H1 (cell line): ENCODE data around the gene ICE1. TPM values are rescaled to one million over a fixed set of nuclear protein-coding genes. Genes with fewer than 3 reads are reported as not detected.
"Not testable (repeated sequence)": the region's sequence is repeated elsewhere in the genome, so short reads cannot be mapped to it uniquely, and the experiment has no call there.

ENCODE experiments used
- CTCF ChIA-PET: fragments of 300-600 bp; sonication (Branson Sonifier 250); formaldehyde crosslinking; loops from one replicate; lab custom pipeline; 2021; ENCODE audit not compliant: partially characterized antibody; lab: Charles Lee
- POLR2A ChIA-PET: fragments of 300-600 bp; sonication (Branson Sonifier 250); formaldehyde crosslinking; loops from one replicate; lab custom pipeline; 2021; ENCODE audit warnings: inconsistent platforms; ENCODE audit not compliant: partially characterized antibody; lab: Charles Lee
- DNase-seq, 2 experiments: peaks; one replicate each; pipeline versions ENCODE4 v3.0.0 to v3.0.0-alpha.2; 2010 to 2022; ENCODE audit warnings: low spot score in 2 of 2, low read depth in 1 of 2, mixed read lengths in 1 of 2
- FAIRE-seq: peaks from 2 replicates; lab custom pipeline; 2011; peaks lifted over from hg19 to GRCh38; lab: Jason Lieb, UNC
- H2AFZ ChIP-seq: 2 replicates; pipeline ENCODE4 v1.8.1; 2012; ENCODE audit warnings: low read length, inconsistent platforms
- H2AK5ac ChIP-seq: 2 replicates; pipeline ENCODE4 v1.6.1; 2013; ENCODE audit warnings: low read depth, low read length
- H2BK120ac ChIP-seq: replicated peaks from 2 replicates; pipeline ENCODE3; 2013; ENCODE audit warnings: low read depth, low read length, inconsistent platforms
- H2BK12ac ChIP-seq: 2 replicates; pipeline ENCODE4 v1.6.1; 2013; ENCODE audit warnings: low read depth, low read length
- H2BK15ac ChIP-seq: 2 replicates; pipeline ENCODE4 v1.6.1; 2013; ENCODE audit warnings: low read length
- H2BK20ac ChIP-seq: 2 replicates; pipeline ENCODE4 v1.6.1; 2013; ENCODE audit warnings: low read length
- H2BK5ac ChIP-seq: 2 replicates; pipeline ENCODE4 v1.6.1; 2013; ENCODE audit warnings: low read depth, low read length
- H3K14ac ChIP-seq: 2 replicates; pipeline ENCODE4 v1.6.1; 2013; ENCODE audit warnings: inconsistent platforms; ENCODE audit not compliant: insufficient read length
- H3K18ac ChIP-seq: 2 replicates; pipeline ENCODE4 v1.6.1; 2013; ENCODE audit warnings: low read length; ENCODE audit errors: extremely low read depth
- H3K23ac ChIP-seq: 2 replicates; pipeline ENCODE4 v1.6.1; 2013; ENCODE audit warnings: inconsistent platforms; ENCODE audit not compliant: insufficient read length
- H3K23me2 ChIP-seq: 2 replicates; pipeline ENCODE4 v1.6.1; 2013; ENCODE audit warnings: low read depth, low read length
- H3K27ac ChIP-seq: 2 replicates; pipeline ENCODE4 v1.6.1; 2011; ENCODE audit warnings: low read depth, low read length, inconsistent platforms
- H3K27me3 ChIP-seq, 4 experiments: replicated peaks in 1 of 4; 1 replicate in 1 of 4; 2 replicates in 3 of 4; pipeline versions ENCODE4 v1.6.1 to v1.8.1; 2011 to 2013; ENCODE audit warnings: low read length in 3 of 4, mild to moderate bottlenecking in 3 of 4, inconsistent platforms in 2 of 4, mixed read lengths in 2 of 4, moderate library complexity in 1 of 4; ENCODE audit not compliant: control insufficient read depth in 3 of 4, insufficient read depth in 3 of 4; ENCODE audit errors: extremely low read depth in 1 of 4
- H3K36me3 ChIP-seq, 4 experiments: 2 replicates each; pipeline versions ENCODE4 v1.6.1 to v1.8.1; 2011 to 2013; ENCODE audit warnings: mild to moderate bottlenecking in 4 of 4, low read length in 3 of 4, moderate library complexity in 2 of 4, control low read depth in 1 of 4, inconsistent platforms in 1 of 4; ENCODE audit not compliant: insufficient read depth in 4 of 4, control insufficient read depth in 2 of 4
- H3K4ac ChIP-seq: replicated peaks from 2 replicates; pipeline ENCODE3; 2013; ENCODE audit warnings: low read length, low read depth, mixed read lengths, inconsistent platforms; ENCODE audit not compliant: insufficient read length
- H3K4me1 ChIP-seq, 4 experiments: replicated peaks in 1 of 4; 1 replicate in 1 of 4; 2 replicates in 3 of 4; pipeline versions ENCODE4 v1.6.1 to v1.8.1; 2011 to 2013; ENCODE audit warnings: low read length in 3 of 4, inconsistent platforms in 2 of 4, mixed read lengths in 1 of 4; ENCODE audit not compliant: insufficient read depth in 4 of 4, control insufficient read depth in 3 of 4
- H3K4me2 ChIP-seq, 2 experiments: 2 replicates each; pipeline versions ENCODE4 v1.6.1 to v1.8.1; 2011 to 2013; ENCODE audit warnings: low read depth in 2 of 2, low read length in 2 of 2, control low read depth in 1 of 2, inconsistent platforms in 1 of 2, mild to moderate bottlenecking in 1 of 2; ENCODE audit not compliant: insufficient read depth in 1 of 2
- H3K4me3 ChIP-seq, 4 experiments: fragments of 200-600, 300-600 bp in 1 of 4; sonication (generic), shearing (Covaris generic), sonication (Bioruptor Twin) in 1 of 4; 2 replicates each; pipeline versions ENCODE4 v1.5.1 to v1.8.1; 2011 to 2016; ENCODE audit warnings: low read length in 4 of 4, low read depth in 3 of 4, control low read depth in 2 of 4, inconsistent platforms in 2 of 4, mild to moderate bottlenecking in 2 of 4, mixed read lengths in 1 of 4, moderate library complexity in 1 of 4; ENCODE audit not compliant: insufficient read depth in 2 of 4; ENCODE audit errors: extremely low read depth in 1 of 4
- H3K56ac ChIP-seq: replicated peaks from 2 replicates; pipeline ENCODE3; 2013; ENCODE audit warnings: low read depth, mild to moderate bottlenecking, mixed read lengths, low read length, inconsistent platforms; ENCODE audit not compliant: insufficient read length
- H3K79me1 ChIP-seq: 2 replicates; pipeline ENCODE4 v1.6.1; 2013; ENCODE audit warnings: low read depth, low read length, control low read depth
- H3K79me2 ChIP-seq, 2 experiments: 2 replicates each; pipeline versions ENCODE4 v1.6.1 to v1.8.1; 2012 to 2013; ENCODE audit warnings: low read length in 2 of 2, mild to moderate bottlenecking in 2 of 2, inconsistent platforms in 1 of 2; ENCODE audit not compliant: insufficient read depth in 2 of 2, control insufficient read depth in 1 of 2
- H3K9ac ChIP-seq, 4 experiments: replicated peaks in 1 of 4; 1 replicate in 1 of 4; 2 replicates in 3 of 4; pipeline versions ENCODE4 v1.6.1 to v1.8.1; 2011 to 2013; ENCODE audit warnings: low read depth in 3 of 4, low read length in 3 of 4, control low read depth in 2 of 4, mild to moderate bottlenecking in 2 of 4, moderate library complexity in 2 of 4, inconsistent platforms in 1 of 4; ENCODE audit errors: extremely low read depth in 1 of 4
- H3K9me3 ChIP-seq, 2 experiments: 2 replicates each; pipeline versions ENCODE4 v1.6.1 to v1.8.1; 2012 to 2013; ENCODE audit warnings: mild to moderate bottlenecking in 2 of 2, moderate library complexity in 2 of 2, control low read depth in 1 of 2, inconsistent platforms in 1 of 2, low read depth in 1 of 2, low read length in 1 of 2, mixed read lengths in 1 of 2; ENCODE audit not compliant: insufficient read depth in 2 of 2
- H4K20me1 ChIP-seq, 2 experiments: replicated peaks in 1 of 2; 2 replicates each; pipeline versions ENCODE3 to v1.8.1; 2011 to 2013; ENCODE audit warnings: inconsistent platforms in 2 of 2, low read length in 2 of 2, mild to moderate bottlenecking in 1 of 2; ENCODE audit not compliant: insufficient read depth in 2 of 2, control insufficient read depth in 1 of 2
- H4K5ac ChIP-seq: 2 replicates; pipeline ENCODE4 v1.6.1; 2013; ENCODE audit warnings: low read length, low read depth, mixed read lengths, inconsistent platforms; ENCODE audit not compliant: insufficient read length
- H4K8ac ChIP-seq: 2 replicates; pipeline ENCODE4 v1.8.0; 2013; ENCODE audit warnings: mild to moderate bottlenecking, moderate library complexity, low read length, inconsistent platforms; ENCODE audit not compliant: insufficient read depth; ENCODE audit errors: extremely low read depth
- H4K91ac ChIP-seq: replicated peaks from 2 replicates; pipeline ENCODE3; 2013; ENCODE audit warnings: low read length, mixed read lengths, inconsistent platforms; ENCODE audit not compliant: insufficient read length
- WGBS, 2 experiments: shearing (Covaris generic) in 1 of 2; methylation state at CpG; one replicate each; pipeline versions ENCODE4 v1.1.6 to v1.1.7; 2013 to 2015; ENCODE audit warnings: low lambda C conversion rate in 2 of 2, mixed read lengths in 2 of 2, inconsistent platforms in 1 of 2, low coverage in 1 of 2, missing lambda C conversion rate in 1 of 2; ENCODE audit not compliant: insufficient replicate concordance in 2 of 2, insufficient coverage in 1 of 2, insufficient read length in 1 of 2; ENCODE audit errors: extremely low coverage in 1 of 2, missing lambda C conversion rate in 1 of 2; 5-methylcytosine and 5-hydroxymethylcytosine counted together
- polyA plus RNA-seq, 7 experiments: library from polyadenylated mRNA; depleted of rRNA in 3 of 7; stranded (reverse) in 5 of 7; unstranded in 2 of 7; fragments of >200 nt in 5 of 7; fragments of 200-250 nt in 2 of 7; gene quantifications; 1 replicate in 5 of 7; 2 replicates in 1 of 7; 4 replicates in 1 of 7; pipeline versions ENCODE4 v1.2.1 to v1.2.3, GENCODE V29; 2011 to 2013; ENCODE audit warnings: missing spikeins in 2 of 7, mixed read lengths in 2 of 7
- total RNA-seq: library from RNA; stranded (reverse); fragmentation: NEBNext Ultra II Directional; extraction: Animal tissue kit (Norgen Biotek cat#: 25700); gene quantifications from 2 replicates; pipeline ENCODE4 v1.2.1, GENCODE V29; 2021

ICE1 gene
- total and polyA plus RNA-seq, 2 of the 8 experiments (the other 6 are each of a cell fraction or from before 2014, with no cell fraction given), result 11.8 to 53.9 TPM

GRCh38 chr5:5392504-5392903 is 30.0 kb upstream of the ICE1 start:
- H3K27me3 ChIP-seq, H3K4me3 ChIP-seq, H2BK120ac ChIP-seq, H4K20me1 ChIP-seq, H3K9me3 ChIP-seq, H3K79me1 ChIP-seq, H2BK5ac ChIP-seq, H3K27ac ChIP-seq, H3K4me1 ChIP-seq, H4K5ac ChIP-seq, H2AFZ ChIP-seq, H3K79me2 ChIP-seq, POLR2A ChIA-PET, H2BK15ac ChIP-seq, H3K18ac ChIP-seq, H3K14ac ChIP-seq, H2AK5ac ChIP-seq, H3K4ac ChIP-seq, DNase-seq, H4K8ac ChIP-seq, H3K4me2 ChIP-seq, H3K23me2 ChIP-seq, FAIRE-seq, H3K36me3 ChIP-seq, H2BK12ac ChIP-seq, H3K56ac ChIP-seq, H3K23ac ChIP-seq, H2BK20ac ChIP-seq, H3K9ac ChIP-seq, H4K91ac ChIP-seq: not testable (repeated sequence)
- WGBS, 2 experiments, result 72% methylated on average over 2 of the region's 2 CpGs; no CpG with 5 or more reads in 1 of the 2 experiments
- CTCF ChIA-PET, result interaction anchor here (0.6 to 1.1 kb wide), 3 partner anchors 10 to 1463 kb away, joined by 3 to 4 read pairs (median 3); no protein-coding TSS in a partner anchor
